Transverse colon (tissue), 4 donors: ENCODE data around the gene IL22RA1.
A peak's percentile ranks its signal among the peaks of the same experiment; 100 is the strongest.

ENCODE experiments used
- EP300 ChIP-seq: sonication (generic); formaldehyde crosslinking; IDR thresholded peaks from one replicate; pipeline ENCODE4 v1.6.1; 2017; ENCODE audit warnings: antibody characterized with exemption, low read depth
- POLR2A ChIP-seq: fragments of 450-650 bp; IDR thresholded peaks from one replicate; pipeline ENCODE4 v1.6.1; 2016; ENCODE audit warnings: antibody characterized with exemption, mild to moderate bottlenecking, moderate library complexity
- POLR2AphosphoS5 ChIP-seq, 3 donors: sonication (generic); formaldehyde crosslinking; IDR thresholded peaks; one replicate each; pipeline ENCODE4 v1.6.1; 2016; ENCODE audit warnings: antibody characterized with exemption in 3 of 3
- TF ChIP-seq, protein P1 (sequence below), 5 experiments: fragments of 200-600 bp in 3 of 5; fragments of 450-650 bp in 2 of 5; sonication (generic) in 3 of 5; IDR thresholded peaks; 1 replicate in 2 of 5; 2 replicates in 3 of 5; pipeline ENCODE4 v1.5.1; 2016 to 2017; ENCODE audit warnings: antibody characterized with exemption in 5 of 5, inconsistent platforms in 3 of 5, mild to moderate bottlenecking in 2 of 5, moderate library complexity in 1 of 5

DNA sequence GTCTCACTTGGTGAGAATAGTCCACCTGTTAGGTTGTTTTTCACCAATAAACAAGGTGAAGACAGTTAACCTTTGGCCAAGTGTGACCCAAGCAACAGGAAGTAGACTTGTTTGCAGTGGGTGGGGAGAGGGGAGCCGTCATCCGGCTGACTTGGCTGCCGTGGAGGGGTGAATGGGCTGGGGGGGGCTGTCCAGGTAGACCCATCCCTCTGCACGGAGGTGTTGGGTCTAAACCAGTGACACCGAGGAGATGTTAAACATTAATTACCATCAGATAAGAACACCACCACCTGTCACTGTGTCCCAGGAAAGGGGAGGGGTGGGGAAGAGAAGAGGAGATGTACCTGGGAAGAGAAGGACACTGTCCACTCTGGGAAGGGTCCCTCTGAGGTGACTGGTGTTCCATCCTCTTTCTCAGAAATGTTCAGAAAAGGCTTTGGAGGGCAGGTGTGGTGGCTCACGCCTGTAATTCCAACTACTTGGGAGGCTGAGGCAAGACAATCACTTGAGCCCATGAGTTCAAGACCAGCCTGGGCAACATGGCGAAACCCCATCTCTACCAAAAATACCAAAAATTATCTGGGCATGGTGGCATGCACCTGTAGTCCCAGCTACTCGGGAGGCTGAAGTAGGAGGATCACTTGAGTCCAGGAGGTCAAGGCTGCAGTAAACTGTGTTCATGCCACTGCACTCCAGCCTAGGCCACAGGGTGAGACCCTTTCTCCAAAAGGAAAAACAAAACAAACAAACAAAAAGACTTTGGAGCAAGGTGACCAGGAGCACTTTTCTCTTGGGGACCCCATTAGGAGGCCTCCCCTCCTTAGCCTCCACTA lies 24.3 kb downstream of the IL22RA1 start:
- TF ChIP-seq, protein P1, sequence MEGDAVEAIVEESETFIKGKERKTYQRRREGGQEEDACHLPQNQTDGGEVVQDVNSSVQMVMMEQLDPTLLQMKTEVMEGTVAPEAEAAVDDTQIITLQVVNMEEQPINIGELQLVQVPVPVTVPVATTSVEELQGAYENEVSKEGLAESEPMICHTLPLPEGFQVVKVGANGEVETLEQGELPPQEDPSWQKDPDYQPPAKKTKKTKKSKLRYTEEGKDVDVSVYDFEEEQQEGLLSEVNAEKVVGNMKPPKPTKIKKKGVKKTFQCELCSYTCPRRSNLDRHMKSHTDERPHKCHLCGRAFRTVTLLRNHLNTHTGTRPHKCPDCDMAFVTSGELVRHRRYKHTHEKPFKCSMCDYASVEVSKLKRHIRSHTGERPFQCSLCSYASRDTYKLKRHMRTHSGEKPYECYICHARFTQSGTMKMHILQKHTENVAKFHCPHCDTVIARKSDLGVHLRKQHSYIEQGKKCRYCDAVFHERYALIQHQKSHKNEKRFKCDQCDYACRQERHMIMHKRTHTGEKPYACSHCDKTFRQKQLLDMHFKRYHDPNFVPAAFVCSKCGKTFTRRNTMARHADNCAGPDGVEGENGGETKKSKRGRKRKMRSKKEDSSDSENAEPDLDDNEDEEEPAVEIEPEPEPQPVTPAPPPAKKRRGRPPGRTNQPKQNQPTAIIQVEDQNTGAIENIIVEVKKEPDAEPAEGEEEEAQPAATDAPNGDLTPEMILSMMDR (IDR thresholded peaks at IDR 0.05): no peak
- TF ChIP-seq POLR2AphosphoS5 (IDR thresholded peaks at IDR 0.05): peak in 1 of 3 donors; percentile 9
- TF ChIP-seq POLR2A: no peak
- no peak for TF ChIP-seq EP300
